HuH-7.5 (cell line): ENCODE measurements around the gene AQP12B.
A peak's percentile ranks its signal among the peaks of the same experiment; 100 is the strongest.

Experiments used
- DNase-seq: peaks from one replicate; pipeline ENCODE4 v3.0.0; 2011; ENCODE audit warnings: low spot score

The AQP12B gene

DNA sequence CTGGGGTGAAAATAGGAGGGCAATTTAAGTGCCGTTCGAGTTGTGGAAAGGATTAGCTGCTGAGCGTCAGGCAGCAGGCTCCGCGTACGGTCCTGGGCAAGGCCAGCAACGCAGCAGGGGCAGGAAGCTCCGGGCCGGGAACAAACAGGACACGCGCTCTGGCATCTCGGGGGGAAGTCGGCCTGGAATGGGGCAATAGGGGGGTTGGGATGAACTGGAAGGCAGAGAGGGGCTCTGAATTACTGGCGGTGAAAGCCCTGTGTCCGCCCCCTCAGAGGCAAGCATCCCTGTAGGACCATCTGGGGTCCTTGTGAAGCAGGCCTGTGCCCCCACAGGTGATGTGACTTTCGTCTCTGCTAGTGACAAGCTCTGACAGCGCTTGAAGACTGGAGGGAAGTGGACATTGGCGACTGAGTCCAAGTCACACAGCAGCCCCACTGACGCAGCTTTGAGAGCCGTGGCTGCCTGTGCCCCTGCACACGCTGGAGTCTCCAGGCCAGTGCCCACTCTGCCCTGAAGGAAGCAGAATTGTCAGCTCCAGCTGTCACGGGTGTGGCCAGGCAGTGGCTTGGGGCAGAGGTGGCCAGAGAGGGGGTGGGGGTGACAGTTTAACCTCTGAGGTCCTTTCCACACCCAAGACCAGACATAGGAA, 35.1 kb downstream of the AQP12B start:
- DNase-seq, result no peak

DNA sequence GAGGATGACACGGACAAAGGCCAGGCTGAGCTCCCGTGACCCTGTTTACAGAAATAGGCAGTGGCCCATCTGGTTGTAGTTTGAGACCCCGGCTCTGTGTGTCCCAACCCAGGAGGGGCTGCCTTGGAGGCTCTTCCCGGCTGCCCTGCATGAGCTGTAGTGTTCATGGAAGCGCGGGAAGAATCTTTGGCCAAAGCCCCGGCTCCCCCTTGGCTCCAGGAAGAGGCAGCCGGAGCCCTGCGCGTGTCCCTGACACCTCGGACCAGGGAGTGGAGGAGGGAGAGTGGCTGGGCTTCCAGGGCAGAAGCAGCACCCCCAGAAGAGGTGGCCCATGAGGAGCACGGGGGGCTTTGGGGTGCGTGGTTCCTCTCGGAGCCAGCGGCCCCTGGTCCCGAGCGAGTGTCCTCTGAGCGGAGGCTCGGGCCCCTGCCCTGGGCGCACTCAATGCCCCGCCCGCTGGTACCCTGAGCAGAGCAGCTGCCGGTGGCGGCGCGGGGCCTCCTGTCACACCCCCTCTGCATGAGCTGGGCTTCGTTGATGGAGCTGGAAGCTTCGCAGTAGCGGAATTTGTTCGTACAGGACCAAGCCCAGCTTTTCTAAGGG, 35.7 kb downstream of the AQP12B start:
- DNase-seq, result no peak

DNA sequence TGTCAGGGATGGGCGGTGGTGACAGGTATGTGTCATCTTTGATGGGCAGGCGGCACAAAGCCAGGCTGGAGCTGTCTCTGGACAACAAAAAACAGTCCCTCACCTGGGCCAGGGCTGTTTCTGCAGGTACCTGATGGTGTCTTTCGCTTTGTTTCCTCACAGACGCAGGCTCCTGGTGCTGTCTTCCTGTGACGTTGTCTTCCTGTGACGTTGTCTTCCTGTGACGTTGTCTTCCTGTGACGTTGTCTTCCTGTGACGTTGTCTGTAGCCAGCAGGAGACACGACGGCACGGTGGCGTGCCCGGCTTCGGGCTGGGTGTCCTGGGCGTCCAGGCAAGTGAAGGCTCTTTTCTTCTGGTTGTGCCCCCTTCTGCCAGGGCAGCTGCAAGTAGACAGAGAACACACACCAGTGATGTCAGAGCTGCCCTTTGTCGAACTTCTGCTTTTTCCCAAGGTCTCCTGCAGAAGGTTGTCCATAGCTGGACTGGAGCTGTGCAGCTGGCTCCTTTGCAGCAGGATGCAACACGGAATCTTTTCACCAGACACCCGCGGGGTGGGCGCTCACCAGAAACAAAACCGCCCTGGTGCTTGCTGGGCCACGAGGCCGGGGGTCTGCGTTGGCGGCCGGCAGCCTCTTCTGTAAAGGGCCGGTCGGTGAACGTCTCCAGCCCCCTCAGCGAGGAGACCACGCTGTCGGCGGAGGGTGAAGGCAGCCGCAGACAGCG, 36.3 kb downstream of the AQP12B start:
- DNase-seq, result no peak

DNA sequence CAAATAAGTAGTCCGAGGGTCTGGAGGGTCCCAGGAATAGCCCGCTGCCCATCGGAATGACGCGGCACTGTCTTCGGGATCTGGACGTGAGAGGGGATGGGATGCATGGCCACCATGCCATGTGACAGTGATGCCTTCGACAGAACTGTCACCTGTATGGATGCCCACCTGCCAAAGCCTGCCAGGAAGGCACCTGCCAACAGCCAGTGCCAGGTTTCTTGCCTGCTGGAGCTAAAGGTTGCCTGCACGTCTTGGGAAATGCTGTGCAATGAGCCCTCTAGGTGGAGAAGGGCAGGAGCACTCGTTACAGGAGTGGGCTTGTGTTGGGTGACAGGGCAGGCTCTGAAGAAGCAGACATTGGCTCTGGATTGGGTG, 36.9 kb downstream of the AQP12B start:
- no peak for DNase-seq

DNA sequence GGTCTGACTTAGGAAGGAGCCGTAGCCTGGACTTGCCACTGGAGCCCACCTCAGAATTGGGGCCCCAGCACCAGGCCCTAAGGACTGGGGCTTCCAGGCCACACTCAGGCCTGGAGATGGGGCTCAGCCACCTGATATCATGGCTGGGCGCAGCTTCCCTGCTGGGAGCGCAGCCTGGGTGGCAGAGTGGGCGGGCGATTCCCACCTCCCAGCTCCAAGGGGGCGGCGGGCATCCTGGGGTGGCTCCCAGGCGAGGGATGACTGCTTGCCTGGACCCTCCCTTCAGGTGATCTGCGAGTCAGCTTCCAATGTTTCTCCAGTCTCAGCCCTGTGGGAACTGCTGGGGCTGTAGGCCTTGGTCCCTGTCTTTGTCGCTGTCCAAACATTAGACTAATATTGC, 37.3 kb downstream of the AQP12B start:
- no peak for DNase-seq

DNA sequence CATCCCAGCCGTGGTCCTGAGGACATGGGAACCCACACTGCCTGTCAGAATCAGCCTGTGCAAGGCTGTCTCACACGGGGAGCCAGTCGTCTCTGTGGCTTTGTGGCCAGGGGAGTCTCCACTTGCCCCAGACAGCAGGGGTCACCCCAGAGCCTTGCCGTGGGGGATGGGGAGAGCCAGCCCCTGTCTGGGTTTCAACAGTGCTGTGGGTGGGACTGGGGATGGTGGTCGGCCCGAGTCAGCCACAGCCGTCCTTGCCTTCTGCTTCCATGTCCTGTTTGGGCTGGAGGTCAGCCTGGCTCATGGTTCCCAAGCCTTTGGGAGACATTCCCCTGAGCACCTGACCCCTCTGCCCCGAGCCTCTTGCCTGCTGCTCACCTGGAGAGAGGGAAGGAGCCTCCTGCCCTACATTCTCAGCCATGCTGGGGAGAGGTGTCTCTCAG, 37.8 kb downstream of the AQP12B start:
- no peak for DNase-seq

DNA sequence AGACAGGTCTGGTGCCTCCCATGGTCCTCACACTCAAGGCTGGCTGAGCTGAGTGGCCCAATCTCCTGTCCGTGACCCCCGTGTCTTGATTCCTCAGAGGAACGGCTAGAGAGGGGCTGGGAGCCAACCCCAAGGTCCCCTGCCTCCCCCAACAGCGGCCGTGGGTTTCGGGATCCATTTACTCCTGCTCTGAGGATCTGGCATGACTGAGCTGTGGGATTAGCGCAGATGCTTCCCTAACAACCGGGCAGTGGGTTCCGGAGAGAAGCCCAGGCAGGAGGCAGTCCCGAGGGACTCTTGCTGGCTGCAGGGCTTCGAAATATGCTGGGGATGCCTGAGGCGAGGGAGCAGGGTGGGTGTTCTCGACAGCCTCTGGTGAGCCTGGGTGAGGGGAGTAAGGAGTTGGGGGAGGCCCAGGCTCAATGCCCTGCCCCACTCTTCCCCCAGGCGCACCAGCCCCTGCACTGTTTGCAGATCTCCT, 38.5 kb downstream of the AQP12B start:
- no peak for DNase-seq

DNA sequence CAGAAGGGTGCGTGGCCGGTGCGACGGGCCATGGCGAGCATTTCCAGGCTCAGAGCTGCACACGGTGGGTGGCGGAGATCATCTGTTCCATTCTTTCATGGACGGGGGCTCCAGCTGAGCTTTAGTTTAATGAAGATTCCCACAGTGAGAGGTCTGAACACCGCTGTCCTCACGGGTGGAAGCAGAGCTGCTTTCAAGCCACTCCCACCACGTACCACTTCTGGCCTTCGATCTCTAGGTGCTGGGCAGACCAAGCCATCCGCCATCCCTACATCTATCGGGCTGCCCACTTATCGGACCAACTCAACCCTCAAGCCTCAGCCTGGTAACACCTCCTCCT, 38.9 kb downstream of the AQP12B start:
- no peak for DNase-seq

DNA sequence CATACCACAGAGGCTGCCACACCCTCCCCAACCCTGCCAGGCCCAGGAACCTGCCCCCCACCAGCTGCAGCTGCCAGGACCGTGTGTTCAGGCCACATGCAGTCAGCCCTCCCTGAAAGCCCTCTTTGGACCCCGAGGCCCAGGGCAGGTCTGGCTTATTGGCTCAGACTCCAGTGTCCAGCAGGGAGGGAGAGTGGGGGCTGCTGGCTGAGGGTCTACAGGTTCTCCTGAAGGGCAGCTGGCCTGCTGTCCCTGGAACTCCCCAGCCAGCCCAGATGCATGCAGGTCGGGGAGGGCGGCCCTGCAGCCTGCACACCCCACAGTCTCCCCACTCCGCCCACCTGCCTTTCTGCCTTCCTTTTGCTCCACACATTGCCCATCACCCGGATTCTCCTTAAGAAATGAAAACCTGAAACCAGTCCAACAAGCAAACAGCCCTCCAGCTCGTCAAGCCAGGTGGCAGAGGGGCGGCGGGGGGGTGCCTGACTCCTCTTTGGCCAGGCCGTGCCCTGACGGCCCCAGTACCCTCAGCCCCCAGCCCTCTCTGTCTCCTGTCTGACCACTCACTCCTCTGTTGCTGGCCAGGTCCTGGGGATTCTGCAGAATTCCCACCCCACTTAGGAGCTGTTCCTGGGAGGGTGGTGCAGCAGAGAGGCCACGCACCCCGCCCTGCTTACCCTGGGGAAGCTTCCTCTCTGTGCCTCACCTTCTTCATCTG, 39.4 kb downstream of the AQP12B start:
- DNase-seq, result no peak

DNA sequence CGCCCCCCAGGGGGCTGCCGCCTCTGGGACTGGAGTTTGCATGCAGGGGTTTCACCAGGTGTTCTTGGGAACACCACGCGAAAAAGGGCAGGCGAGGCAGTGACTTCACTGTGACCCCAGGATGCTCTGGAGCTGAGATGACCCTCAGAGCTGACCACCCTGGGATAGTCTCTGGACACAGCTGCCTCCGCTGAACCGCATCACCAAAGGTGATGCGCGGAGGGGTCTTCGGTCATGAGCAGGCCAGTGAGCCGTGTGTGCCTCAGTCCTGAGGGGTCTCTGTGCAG, 39.9 kb downstream of the AQP12B start:
- no peak for DNase-seq

DNA sequence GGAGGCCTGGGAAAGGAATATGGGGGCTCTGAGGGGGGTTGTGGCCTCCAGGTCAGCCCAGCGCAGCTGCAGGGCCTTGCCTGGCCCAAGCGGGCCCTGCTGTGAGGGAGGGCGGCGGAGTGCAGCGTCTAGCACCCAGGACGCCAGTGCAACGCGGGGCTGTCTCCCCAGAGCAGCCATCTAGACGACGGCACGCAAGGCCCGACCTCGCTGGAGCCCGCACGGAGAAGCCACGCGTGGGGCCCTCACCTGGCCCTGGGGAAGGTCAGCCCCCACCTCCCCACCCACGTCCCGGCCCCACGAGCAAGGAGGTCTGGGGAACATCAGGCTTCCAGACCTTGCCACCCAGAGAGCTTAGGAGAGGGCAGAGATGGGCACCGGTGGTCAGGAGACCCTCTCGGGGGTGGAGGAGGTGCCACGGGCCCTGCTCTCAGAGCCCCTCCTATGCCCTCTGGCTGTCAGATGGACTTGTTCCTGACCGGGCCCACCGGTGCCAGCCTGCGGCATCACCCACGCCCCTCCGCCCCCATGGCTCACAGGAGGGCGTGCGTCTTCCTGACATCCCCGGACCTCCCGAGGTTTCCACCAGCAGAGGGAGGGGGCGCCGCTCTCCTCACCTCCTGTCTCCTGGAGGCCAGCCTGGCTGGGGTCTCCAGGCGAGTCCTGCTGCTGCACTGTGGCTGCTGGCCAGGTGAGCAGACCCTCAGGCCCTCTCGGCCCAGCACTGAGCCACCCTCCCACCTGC, 40.5 kb downstream of the AQP12B start:
- DNase-seq, result no peak

DNA sequence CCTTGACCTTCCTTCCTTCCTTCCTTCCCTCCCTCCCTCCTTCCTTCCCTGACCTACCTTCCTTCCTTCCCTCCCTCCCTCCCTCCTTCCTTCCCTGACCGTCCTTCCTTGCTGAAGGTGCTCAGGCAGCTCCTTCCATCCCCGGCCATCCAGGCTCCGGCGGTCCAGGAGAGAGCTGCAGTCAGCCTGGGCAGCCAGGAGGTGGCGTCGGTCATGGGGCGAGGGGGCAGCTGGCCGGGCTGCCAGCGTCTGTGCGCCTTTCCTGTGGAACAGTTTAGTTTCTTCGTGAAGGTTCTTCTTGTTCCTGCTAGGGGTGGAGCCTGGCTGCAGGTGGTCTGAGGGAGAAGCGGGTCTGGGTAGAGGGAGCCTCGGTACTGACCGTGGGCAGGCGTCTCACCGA, 41.7 kb downstream of the AQP12B start:
- peak; percentile 85 for DNase-seq

DNA sequence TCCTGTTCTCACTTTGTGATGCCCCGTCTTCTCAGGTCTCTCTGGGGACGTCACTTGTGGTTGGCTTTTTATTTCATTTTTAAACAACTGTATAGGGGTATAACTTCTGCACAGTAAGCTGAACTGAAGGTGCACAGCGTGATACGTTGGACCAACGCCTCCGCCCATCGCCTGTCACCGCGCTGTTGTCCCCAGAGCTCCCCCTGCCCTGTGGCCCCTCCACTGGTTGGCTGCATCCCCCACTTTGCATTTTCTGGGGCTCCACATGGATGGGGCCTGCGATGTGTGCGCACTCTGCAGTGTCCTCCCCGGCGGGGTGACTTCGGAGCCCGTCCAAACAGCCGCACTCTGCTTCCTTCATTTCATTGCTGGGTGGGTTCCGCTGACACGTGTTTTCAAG, 43.1 kb downstream of the AQP12B start:
- DNase-seq, result no peak

DNA sequence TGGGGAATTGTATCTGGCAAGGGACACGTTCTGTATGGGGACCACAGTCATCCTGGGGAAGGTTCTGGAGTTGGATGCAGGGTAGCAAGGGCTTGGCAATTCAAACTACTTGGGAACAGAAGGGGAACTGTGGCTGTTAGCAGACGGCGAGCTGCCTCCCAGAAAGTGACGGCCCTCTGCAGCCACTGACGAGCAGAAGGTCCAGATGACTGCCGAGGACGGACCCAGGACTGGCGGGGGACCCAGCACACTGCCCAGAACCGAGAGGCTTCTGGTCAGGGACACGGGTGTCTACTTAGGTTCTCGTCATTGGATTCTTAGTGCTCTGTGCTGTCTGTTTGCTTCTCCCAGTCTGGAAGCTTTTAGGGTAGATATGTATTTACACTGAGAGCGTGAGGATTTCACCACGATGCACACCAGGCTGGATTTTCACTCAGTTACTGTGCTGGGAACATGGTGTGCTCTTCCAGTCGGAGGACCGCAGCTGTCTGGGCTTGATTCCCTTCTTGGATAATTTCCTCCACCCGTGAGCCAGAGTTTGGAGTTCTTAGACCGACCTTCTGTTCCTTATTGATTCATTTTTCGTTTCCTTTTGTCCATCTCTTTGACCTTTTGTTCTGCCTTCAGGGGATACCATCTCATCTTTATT, 44.0 kb downstream of the AQP12B start:
- DNase-seq, result no peak

DNA sequence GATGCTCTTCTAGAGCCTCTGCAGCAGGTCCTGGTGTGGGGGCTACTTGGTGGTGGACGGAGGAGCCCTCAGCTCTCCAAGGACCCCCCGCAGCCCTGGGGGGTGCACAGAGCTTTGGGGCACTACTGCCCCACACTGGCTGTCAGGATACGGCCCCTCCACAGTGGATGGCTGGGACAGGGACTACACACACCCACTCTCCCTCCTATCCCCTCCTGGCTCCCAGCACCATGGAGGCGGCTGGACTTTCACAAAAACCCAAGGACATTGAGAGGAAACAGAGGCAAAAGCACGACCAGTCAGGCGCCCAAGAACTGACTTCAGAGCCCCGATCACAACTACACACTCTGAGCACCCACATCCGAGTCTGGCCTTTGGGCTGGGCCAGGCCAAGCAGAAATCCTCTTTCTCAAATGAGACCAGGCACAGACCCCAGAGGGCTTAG, 44.8 kb downstream of the AQP12B start:
- no peak for DNase-seq

DNA sequence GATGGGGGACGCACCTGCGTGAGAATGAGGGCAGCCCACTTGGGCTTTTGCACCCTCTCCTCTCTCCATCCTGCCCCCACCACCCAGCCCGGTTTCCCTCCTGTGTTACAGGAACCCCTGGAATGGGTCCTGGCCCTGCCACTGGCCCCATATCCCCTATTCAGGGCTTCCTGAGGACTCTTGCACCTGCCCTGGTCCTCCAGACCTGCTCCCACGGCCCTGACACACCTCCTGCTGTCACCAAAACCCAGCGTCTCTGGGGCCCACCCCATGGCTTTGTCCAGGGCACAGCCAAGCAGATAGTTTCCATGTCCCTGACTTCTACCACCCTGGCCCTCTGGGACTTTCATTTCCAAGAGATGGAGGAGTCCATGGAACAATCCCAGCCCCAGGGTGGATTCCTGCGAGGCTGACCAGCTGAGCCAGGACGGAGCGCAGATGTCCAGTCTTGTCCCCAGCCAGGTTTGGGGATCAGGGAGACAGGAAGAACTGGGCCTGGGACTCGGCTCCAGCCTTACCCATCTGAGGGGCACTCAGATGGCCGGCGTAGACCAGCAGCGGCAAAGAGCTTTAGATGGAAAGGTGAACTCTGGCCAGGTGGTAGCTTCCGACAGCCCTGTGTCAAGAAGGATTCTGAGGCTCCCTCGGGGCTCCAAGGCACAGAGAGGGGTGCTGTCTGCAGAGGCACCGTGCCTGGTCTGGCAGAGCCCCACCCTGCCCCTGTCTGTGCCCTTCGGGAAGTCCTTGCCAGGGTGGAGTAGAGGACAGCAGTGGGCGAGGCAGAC, 45.4 kb downstream of the AQP12B start:
- no peak for DNase-seq

DNA sequence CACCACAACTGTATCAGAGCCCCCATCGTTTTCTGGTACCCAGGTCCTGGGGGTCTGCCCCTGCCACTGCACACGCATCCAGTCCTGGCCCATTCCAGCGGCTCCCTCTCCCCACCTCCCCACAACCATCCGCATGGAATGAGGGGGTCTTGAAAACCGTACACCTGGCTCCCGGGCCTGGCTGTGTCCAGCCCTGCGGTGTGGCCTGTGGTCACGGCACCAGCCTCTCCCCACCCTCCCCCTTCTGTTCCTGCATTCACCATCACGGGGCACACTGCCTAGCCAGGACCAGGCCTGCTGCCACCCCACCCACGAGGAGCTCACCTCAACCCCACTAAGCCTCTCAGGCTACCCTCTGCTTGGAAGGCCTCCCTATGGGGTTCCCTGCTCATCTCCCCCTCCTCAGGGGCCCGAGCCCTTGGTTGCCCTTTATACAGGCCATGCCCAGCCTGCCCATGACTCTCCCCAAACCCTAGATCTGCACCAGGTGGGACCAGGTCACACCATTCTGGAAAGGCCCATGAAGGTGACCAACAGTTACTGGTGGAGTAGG, 46.0 kb downstream of the AQP12B start:
- DNase-seq, result no peak

DNA sequence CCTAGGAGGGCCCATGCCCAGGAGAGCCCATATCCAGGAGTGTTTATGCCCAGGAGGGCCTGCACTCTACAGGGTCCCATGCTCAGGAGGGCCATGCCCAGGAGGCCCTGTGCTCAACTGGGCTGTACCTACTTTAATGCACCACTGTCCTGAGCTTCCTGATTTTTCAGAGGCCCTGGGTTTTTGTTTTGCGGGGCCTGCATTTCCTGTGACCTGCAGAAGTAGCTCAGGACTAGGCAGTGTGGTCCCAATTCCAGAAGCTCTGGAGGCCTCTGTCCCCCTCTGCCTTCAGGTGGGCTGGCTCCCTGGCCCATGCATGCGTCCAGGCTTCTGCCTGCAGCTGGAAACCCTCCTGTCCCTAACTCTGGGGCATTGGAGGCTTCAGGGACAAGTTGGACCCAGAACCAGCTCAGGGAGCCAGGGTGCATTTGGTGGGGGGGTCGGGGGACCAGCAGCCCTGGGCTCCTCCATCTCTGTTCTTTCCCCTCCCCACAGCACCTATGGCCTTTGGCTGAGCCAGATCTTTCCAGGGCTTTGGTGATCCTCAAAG, 46.6 kb downstream of the AQP12B start:
- no peak for DNase-seq

DNA sequence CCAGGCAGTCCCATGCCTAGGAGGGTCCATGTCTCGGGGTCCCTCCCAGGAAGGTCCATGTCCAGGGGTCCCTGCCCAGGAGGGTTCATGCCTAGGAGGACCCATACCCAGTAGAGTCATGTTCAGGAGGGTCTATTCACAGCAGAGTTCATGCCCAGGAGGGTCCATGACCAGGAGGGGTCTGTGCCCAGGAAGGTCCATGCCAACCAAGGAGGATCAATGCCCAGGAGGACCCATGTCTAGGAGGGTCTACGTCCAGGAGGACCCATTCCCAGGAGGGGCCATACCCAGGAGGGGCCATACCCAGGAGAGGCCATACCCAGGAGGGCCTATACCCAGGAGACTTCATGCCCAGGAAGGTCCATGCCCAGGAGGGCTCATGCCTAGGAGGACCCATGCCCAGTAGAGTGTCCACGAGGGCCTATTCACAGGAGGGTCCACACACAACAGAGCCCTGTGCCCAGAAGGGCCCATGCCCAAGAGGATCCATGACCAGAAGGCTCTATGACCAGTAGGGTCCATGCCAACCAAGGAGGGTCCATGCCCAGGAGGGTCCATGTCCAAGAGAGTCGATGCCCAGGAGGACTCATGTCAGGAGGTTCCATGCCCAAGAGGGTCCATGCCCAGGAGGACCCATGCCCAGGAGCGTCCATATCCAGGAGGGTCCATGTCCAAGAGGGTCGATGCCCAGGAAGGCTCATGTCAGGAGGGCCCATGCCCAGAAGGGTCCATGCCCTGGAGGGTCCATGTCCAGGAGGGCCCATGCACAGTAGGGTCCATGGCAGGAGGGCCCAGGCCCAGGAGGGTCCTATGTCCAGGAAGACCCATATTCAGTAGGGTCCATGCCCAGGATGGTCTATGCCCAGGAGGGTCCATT, 47.3 kb downstream of the AQP12B start:
- no peak for DNase-seq
